Measurements from ENCODE around the gene SELENOS.

SELENOS gene

GRCh38 chr15:101280007-101280406 lies 2.7 kb upstream of the SELENOS start:
- Histone ChIP-seq H3K79me1 (replicated peaks; ENCODE audit: low read length, poor library complexity, severe bottlenecking) (peaks cover 16% of the 10 kb centered on the region), H4K8ac (ENCODE audit: low read length) (no peak overlapping the region), H2BK12ac (ENCODE audit: low read length in 2 of 2) (no peak overlapping the region), H3K27ac (ENCODE audit: low read length, poor library complexity, severe bottlenecking) (no peak overlapping the region), H2AK5ac (ENCODE audit: low read length, severe bottlenecking) (no peak overlapping the region), H3K4ac (ENCODE audit: low read depth in 1 of 2, low read length in 2 of 2) (no peak overlapping the region), H3K18ac (ENCODE audit: low read depth in 1 of 2, low read length in 2 of 2) (no peak overlapping the region), H2BK5ac (ENCODE audit: low read depth, low read length, poor library complexity, severe bottlenecking) (no peak overlapping the region), H3K4me2 (ENCODE audit: low read length, poor library complexity, severe bottlenecking) (no peak overlapping the region), H2BK15ac (ENCODE audit: low read depth, poor library complexity, severe bottlenecking) (no peak overlapping the region), H3K36me3 (ENCODE audit: control insufficient read depth in 1 of 2, insufficient read depth in 2 of 2, low read depth in 1 of 2, low read length in 2 of 2) (peaks cover 26 to 61% of the 10 kb centered on the region in 2 experiments), H3K23ac (ENCODE audit: low read length in 2 of 2) (no peak overlapping the region), H2AFZ (ENCODE audit: low read depth, low read length) (no peak overlapping the region), H4K91ac (ENCODE audit: low read length) (no peak overlapping the region), H3K4me3 (ENCODE audit: insufficient read depth in 1 of 2, low read depth in 1 of 2, low read length in 2 of 2) (no peak overlapping the region), H2BK120ac (ENCODE audit: low read depth, low read length) (no peak overlapping the region), H3K14ac (ENCODE audit: low read length in 2 of 2) (no peak overlapping the region), H3K27me3 (ENCODE audit: control insufficient read depth in 1 of 2, insufficient read depth in 1 of 2, low read length in 2 of 2) (no peaks in the 10 kb centered on the region), H3K4me1 (ENCODE audit: control insufficient read depth, insufficient read depth, low read depth, low read length) (peaks cover 7% of the 10 kb centered on the region), H3K9me3 (ENCODE audit: control insufficient read depth, low read length) (no peaks in the 10 kb centered on the region), H3K9ac (ENCODE audit: low read length) (no peak overlapping the region)
- no peak for DNase-seq
- WGBS, result 93% methylated on average over 2 of the region's 2 CpGs

GRCh38 chr15:101277943-101278564 lies 769 bp upstream of the SELENOS start:
- peak overlapping the region; percentile 20 for H4K8ac ChIP-seq (ENCODE audit: low read length)
- no peak overlapping the region for H2AK5ac ChIP-seq (ENCODE audit: low read length, severe bottlenecking)
- H3K9me3 ChIP-seq (ENCODE audit: control insufficient read depth, low read length), result no peaks in the 10 kb centered on the region
- H3K27ac ChIP-seq (ENCODE audit: low read length, poor library complexity, severe bottlenecking), result no peak overlapping the region
- H2BK12ac ChIP-seq (ENCODE audit: low read length in 2 of 2), result peak overlapping the region in 1 of 2 experiments; percentile 90
- peak overlapping the region; percentile 78 for H2AFZ ChIP-seq (ENCODE audit: low read depth, low read length)
- DNase-seq, result no peak
- no peak overlapping the region for H2BK15ac ChIP-seq (ENCODE audit: low read depth, poor library complexity, severe bottlenecking)
- WGBS, result 79% methylated on average over 11 of the region's 12 CpGs
- no peak overlapping the region for H2BK120ac ChIP-seq (ENCODE audit: low read depth, low read length)
- H3K9ac ChIP-seq (ENCODE audit: low read length), result peak overlapping the region; percentile 83
- peak overlapping the region in 1 of 2 experiments; percentile 74 for H3K4ac ChIP-seq (ENCODE audit: low read depth in 1 of 2, low read length in 2 of 2)
- H3K14ac ChIP-seq (ENCODE audit: low read length in 2 of 2), result peak overlapping the region in 1 of 2 experiments; percentile 90
- H3K4me3 ChIP-seq (ENCODE audit: insufficient read depth in 1 of 2, low read depth in 1 of 2, low read length in 2 of 2), result peak overlapping the region; percentile 26 to 90
- peaks cover 7% of the 10 kb centered on the region for H3K4me1 ChIP-seq (ENCODE audit: control insufficient read depth, insufficient read depth, low read depth, low read length)
- peaks cover 22 to 66% of the 10 kb centered on the region in 2 experiments for H3K36me3 ChIP-seq (ENCODE audit: control insufficient read depth in 1 of 2, insufficient read depth in 2 of 2, low read depth in 1 of 2, low read length in 2 of 2)
- H3K18ac ChIP-seq (ENCODE audit: low read depth in 1 of 2, low read length in 2 of 2), result peak overlapping the region in 1 of 2 experiments; percentile 68
- peak overlapping the region in 1 of 2 experiments; percentile 94 for H3K23ac ChIP-seq (ENCODE audit: low read length in 2 of 2)
- H2BK5ac ChIP-seq (ENCODE audit: low read depth, low read length, poor library complexity, severe bottlenecking), result no peak overlapping the region
- no peaks in the 10 kb centered on the region for H3K27me3 ChIP-seq (ENCODE audit: control insufficient read depth in 1 of 2, insufficient read depth in 1 of 2, low read length in 2 of 2)
- peaks cover 13% of the 10 kb centered on the region for H3K79me1 ChIP-seq (replicated peaks; ENCODE audit: low read length, poor library complexity, severe bottlenecking)
- H3K4me2 ChIP-seq (ENCODE audit: low read length, poor library complexity, severe bottlenecking), result peak overlapping the region; percentile 71
- H4K91ac ChIP-seq (ENCODE audit: low read length), result no peak overlapping the region

GRCh38 chr15:101276501-101277037 lies 716 bp downstream of the SELENOS start:
- H3K4ac ChIP-seq (ENCODE audit: low read depth in 1 of 2, low read length in 2 of 2), result peak overlapping the region; percentile 47 to 75
- WGBS, result 20% methylated on average over 14 of the region's 14 CpGs
- H2BK12ac ChIP-seq (ENCODE audit: low read length in 2 of 2), result no peak overlapping the region
- no peak overlapping the region for H2BK5ac ChIP-seq (ENCODE audit: low read depth, low read length, poor library complexity, severe bottlenecking)
- DNase-seq, result peak; percentile 74
- H3K79me1 ChIP-seq (replicated peaks; ENCODE audit: low read length, poor library complexity, severe bottlenecking), result peaks cover 13% of the 10 kb centered on the region
- H2AFZ ChIP-seq (ENCODE audit: low read depth, low read length), result peak overlapping the region; percentile 43
- H2BK15ac ChIP-seq (ENCODE audit: low read depth, poor library complexity, severe bottlenecking), result no peak overlapping the region
- no peak overlapping the region for H2AK5ac ChIP-seq (ENCODE audit: low read length, severe bottlenecking)
- H3K23ac ChIP-seq (ENCODE audit: low read length in 2 of 2), result peak overlapping the region in 1 of 2 experiments; percentile 96
- H3K9me3 ChIP-seq (ENCODE audit: control insufficient read depth, low read length), result no peaks in the 10 kb centered on the region
- peak overlapping the region; percentile 95 for H3K9ac ChIP-seq (ENCODE audit: low read length)
- peaks cover 7% of the 10 kb centered on the region for H3K4me1 ChIP-seq (ENCODE audit: control insufficient read depth, insufficient read depth, low read depth, low read length)
- H3K4me3 ChIP-seq (ENCODE audit: insufficient read depth in 1 of 2, low read depth in 1 of 2, low read length in 2 of 2), result peak overlapping the region; percentile 90 to 95
- H3K36me3 ChIP-seq (ENCODE audit: control insufficient read depth in 1 of 2, insufficient read depth in 2 of 2, low read depth in 1 of 2, low read length in 2 of 2), result peaks cover 25 to 66% of the 10 kb centered on the region in 2 experiments
- no peaks in the 10 kb centered on the region for H3K27me3 ChIP-seq (ENCODE audit: control insufficient read depth in 1 of 2, insufficient read depth in 1 of 2, low read length in 2 of 2)
- peak overlapping the region in 1 of 2 experiments; percentile 96 for H3K14ac ChIP-seq (ENCODE audit: low read length in 2 of 2)
- peak overlapping the region; percentile 75 for H4K8ac ChIP-seq (ENCODE audit: low read length)
- peak overlapping the region; percentile 66 for H2BK120ac ChIP-seq (ENCODE audit: low read depth, low read length)
- H3K27ac ChIP-seq (ENCODE audit: low read length, poor library complexity, severe bottlenecking), result peak overlapping the region; percentile 60
- H4K91ac ChIP-seq (ENCODE audit: low read length), result peak overlapping the region; percentile 87
- peak overlapping the region; percentile 75 to 87 for H3K18ac ChIP-seq (ENCODE audit: low read depth in 1 of 2, low read length in 2 of 2)
- H3K4me2 ChIP-seq (ENCODE audit: low read length, poor library complexity, severe bottlenecking), result peak overlapping the region; percentile 48

- Histone ChIP-seq H4K91ac (ENCODE audit: low read length) (no peak overlapping the region), H3K9me3 (ENCODE audit: control insufficient read depth, low read length) (no peaks in the 10 kb centered on the region), H3K79me1 (replicated peaks; ENCODE audit: low read length, poor library complexity, severe bottlenecking) (peaks cover 13% of the 10 kb centered on the region), H2AFZ (ENCODE audit: low read depth, low read length) (no peak overlapping the region), H3K9ac (ENCODE audit: low read length) (peak overlapping the region; percentile 95), H3K14ac (ENCODE audit: low read length in 2 of 2) (no peak overlapping the region), H3K27me3 (ENCODE audit: control insufficient read depth in 1 of 2, insufficient read depth in 1 of 2, low read length in 2 of 2) (no peaks in the 10 kb centered on the region), H2AK5ac (ENCODE audit: low read length, severe bottlenecking) (no peak overlapping the region), H3K36me3 (ENCODE audit: control insufficient read depth in 1 of 2, insufficient read depth in 2 of 2, low read depth in 1 of 2, low read length in 2 of 2) (peaks cover 28 to 69% of the 10 kb centered on the region in 2 experiments), H3K27ac (ENCODE audit: low read length, poor library complexity, severe bottlenecking) (no peak overlapping the region), H2BK5ac (ENCODE audit: low read depth, low read length, poor library complexity, severe bottlenecking) (no peak overlapping the region), H3K4ac (ENCODE audit: low read depth in 1 of 2, low read length in 2 of 2) (no peak overlapping the region), H3K4me1 (ENCODE audit: control insufficient read depth, insufficient read depth, low read depth, low read length) (peaks cover 7% of the 10 kb centered on the region), H3K18ac (ENCODE audit: low read depth in 1 of 2, low read length in 2 of 2) (no peak overlapping the region), H4K8ac (ENCODE audit: low read length) (no peak overlapping the region), H3K4me3 (ENCODE audit: insufficient read depth in 1 of 2, low read depth in 1 of 2, low read length in 2 of 2) (no peak overlapping the region), H3K4me2 (ENCODE audit: low read length, poor library complexity, severe bottlenecking) (no peak overlapping the region), H2BK120ac (ENCODE audit: low read depth, low read length) (no peak overlapping the region), H2BK15ac (ENCODE audit: low read depth, poor library complexity, severe bottlenecking) (no peak overlapping the region), H2BK12ac (ENCODE audit: low read length in 2 of 2) (no peak overlapping the region), H3K23ac (ENCODE audit: low read length in 2 of 2) (no peak overlapping the region)
- 100% methylated on average over 3 of the region's 5 CpGs for WGBS
- no peak for DNase-seq
These were observed 2.3 kb downstream of the SELENOS start for GRCh38 chr15:101275018-101275417.

Data from mesenchymal stem cell (in vitro differentiated cells and primary cell).